HEK293 (cell line): ENCODE data around the gene SLFN12L.
"Not testable (repeated sequence)": the region's sequence is repeated elsewhere in the genome, so short reads cannot be mapped to it uniquely, and the experiment has no call there.

ENCODE experiments used
- CTCF ChIA-PET: fragments of 350-600 bp; formaldehyde crosslinking; extraction: SDS; loops from one replicate; lab custom pipeline; 2021; ENCODE audit warnings: antibody characterized with exemption; lab: Yijun Ruan, JAX
- POLR2A ChIA-PET: fragments of 300-600 bp; formaldehyde crosslinking; extraction: SDS; loops from one replicate; lab custom pipeline; 2020; ENCODE audit warnings: antibody characterized with exemption, inconsistent platforms; lab: Yijun Ruan, JAX
- H3K27ac ChIP-seq: fragments of 200-500 bp; sonication (Bioruptor generic); 2 replicates; pipeline ENCODE4 v1.5.1; 2014; ENCODE audit warnings: low read depth, low read length, control low read depth, inconsistent platforms; ENCODE audit errors: extremely low read depth
- H3K36me3 ChIP-seq, 2 experiments: fragments of 200-500 bp in 1 of 2; sonication (Bioruptor generic) in 1 of 2; 1 replicate in 1 of 2; 2 replicates in 1 of 2; pipeline ENCODE4 v1.5.1; 2014 to 2017; ENCODE audit warnings: inconsistent platforms in 2 of 2, low read length in 2 of 2; ENCODE audit not compliant: control insufficient read depth in 2 of 2, insufficient read depth in 1 of 2
- H3K4me1 ChIP-seq: fragments of 200-500 bp; sonication (Bioruptor generic); 2 replicates; pipeline ENCODE4 v1.5.1; 2014; ENCODE audit warnings: mild to moderate bottlenecking, low read length, inconsistent platforms; ENCODE audit not compliant: control insufficient read depth, insufficient read depth
- H3K4me3 ChIP-seq: 2 replicates; pipeline ENCODE4 v1.5.1; 2011; ENCODE audit warnings: low read depth, mild to moderate bottlenecking, control low read depth, low read length, moderate library complexity
- H3K9me3 ChIP-seq: fragments of 200-500 bp; sonication (Bioruptor generic); 2 replicates; pipeline ENCODE4 v1.5.1; 2014; ENCODE audit warnings: low read depth, low read length, inconsistent platforms; ENCODE audit not compliant: control insufficient read depth, insufficient read depth
- ATF2 ChIP-seq: fragments of 450-650 bp; formaldehyde crosslinking; IDR thresholded peaks from 2 replicates; pipeline ENCODE4 v1.5.1; 2016; ENCODE audit warnings: missing biosample characterization, missing genetic modification characterization, low read depth
- GLIS2 ChIP-seq: fragments of 450-650 bp; formaldehyde crosslinking; IDR thresholded peaks from 2 replicates; pipeline ENCODE4 v1.5.1; 2016; ENCODE audit warnings: missing biosample characterization, missing genetic modification characterization
- KLF7 ChIP-seq: fragments of 450-650 bp; formaldehyde crosslinking; IDR thresholded peaks from 2 replicates; pipeline ENCODE4 v1.5.1; 2016; ENCODE audit warnings: missing biosample characterization, missing genetic modification characterization, borderline replicate concordance
- KLF8 ChIP-seq: fragments of 450-650 bp; formaldehyde crosslinking; IDR thresholded peaks from 2 replicates; pipeline ENCODE4 v1.5.1; 2016; ENCODE audit warnings: missing biosample characterization, missing genetic modification characterization
- RBAK ChIP-seq: fragments of 450-650 bp; formaldehyde crosslinking; IDR thresholded peaks from 2 replicates; pipeline ENCODE4 v1.5.1; 2016; ENCODE audit warnings: missing biosample characterization, missing genetic modification characterization
- REPIN1 ChIP-seq: fragments of 450-650 bp; formaldehyde crosslinking; IDR thresholded peaks from 2 replicates; pipeline ENCODE4 v1.5.1; 2017; ENCODE audit warnings: missing biosample characterization, missing genetic modification characterization, low read depth
- ZBTB11 ChIP-seq: fragments of 450-650 bp; formaldehyde crosslinking; conservative IDR thresholded peaks from 2 replicates; pipeline ENCODE4 v1.5.1; 2016; ENCODE audit warnings: low read depth, missing biosample characterization, missing genetic modification characterization
- ZNF426 ChIP-seq: fragments of 450-650 bp; formaldehyde crosslinking; IDR thresholded peaks from 2 replicates; pipeline ENCODE4 v1.5.1; 2017; ENCODE audit warnings: missing biosample characterization, missing genetic modification characterization, mild to moderate bottlenecking, inconsistent platforms, moderate library complexity
- ZNF48 ChIP-seq: fragments of 450-650 bp; formaldehyde crosslinking; IDR thresholded peaks from 2 replicates; pipeline ENCODE4 v1.5.1; 2016; ENCODE audit warnings: missing biosample characterization, missing genetic modification characterization
- ZNF521 ChIP-seq: fragments of 450-650 bp; formaldehyde crosslinking; IDR thresholded peaks from 2 replicates; pipeline ENCODE4 v1.5.1; 2017; ENCODE audit warnings: missing biosample characterization, mild to moderate bottlenecking, missing genetic modification characterization
- ZNF544 ChIP-seq: fragments of 450-650 bp; formaldehyde crosslinking; IDR thresholded peaks from 2 replicates; pipeline ENCODE4 v1.5.0; 2017; ENCODE audit warnings: missing biosample characterization, missing genetic modification characterization
- ZNF558 ChIP-seq: fragments of 450-650 bp; formaldehyde crosslinking; IDR thresholded peaks from 2 replicates; pipeline ENCODE4 v1.5.1; 2016; ENCODE audit warnings: missing biosample characterization, missing genetic modification characterization
- ZNF623 ChIP-seq: fragments of 450-650 bp; formaldehyde crosslinking; IDR thresholded peaks from 2 replicates; pipeline ENCODE4 v1.5.1; 2016; ENCODE audit warnings: missing biosample characterization, missing genetic modification characterization
- ZNF664 ChIP-seq: fragments of 450-650 bp; formaldehyde crosslinking; IDR thresholded peaks from 2 replicates; pipeline ENCODE4 v1.5.1; 2016; ENCODE audit warnings: missing biosample characterization, missing genetic modification characterization
- TF ChIP-seq, protein P1 (sequence below): fragments of 450-650 bp; formaldehyde crosslinking; optimal IDR thresholded peaks from 2 replicates; pipeline ENCODE3; 2016; ENCODE audit warnings: missing biosample characterization, mild to moderate bottlenecking, missing genetic modification characterization

The SLFN12L gene

GRCh38 chr17:35460354-35460851, 77.1 kb downstream of the SLFN12L start (continued):
- TF ChIP-seq, protein P1, sequence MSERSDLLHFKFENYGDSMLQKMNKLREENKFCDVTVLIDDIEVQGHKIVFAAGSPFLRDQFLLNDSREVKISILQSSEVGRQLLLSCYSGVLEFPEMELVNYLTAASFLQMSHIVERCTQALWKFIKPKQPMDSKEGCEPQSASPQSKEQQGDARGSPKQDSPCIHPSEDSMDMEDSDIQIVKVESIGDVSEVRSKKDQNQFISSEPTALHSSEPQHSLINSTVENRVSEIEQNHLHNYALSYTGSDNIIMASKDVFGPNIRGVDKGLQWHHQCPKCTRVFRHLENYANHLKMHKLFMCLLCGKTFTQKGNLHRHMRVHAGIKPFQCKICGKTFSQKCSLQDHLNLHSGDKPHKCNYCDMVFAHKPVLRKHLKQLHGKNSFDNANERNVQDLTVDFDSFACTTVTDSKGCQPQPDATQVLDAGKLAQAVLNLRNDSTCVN, result no peak
- TF ChIP-seq KLF7 (tag by site-specific recombination), result no peak

GRCh38 chr17:35454035-35454434, 83.4 kb downstream of the SLFN12L start:
- CTCF ChIA-PET, result interaction anchor here (0.7 kb wide), 1 partner anchor 10 kb away, joined by 3 read pairs; no protein-coding TSS in a partner anchor
- H3K4me3 ChIP-seq, H3K27ac ChIP-seq, POLR2A ChIA-PET, H3K36me3 ChIP-seq, H3K4me1 ChIP-seq, H3K9me3 ChIP-seq: not testable (repeated sequence)

DNA sequence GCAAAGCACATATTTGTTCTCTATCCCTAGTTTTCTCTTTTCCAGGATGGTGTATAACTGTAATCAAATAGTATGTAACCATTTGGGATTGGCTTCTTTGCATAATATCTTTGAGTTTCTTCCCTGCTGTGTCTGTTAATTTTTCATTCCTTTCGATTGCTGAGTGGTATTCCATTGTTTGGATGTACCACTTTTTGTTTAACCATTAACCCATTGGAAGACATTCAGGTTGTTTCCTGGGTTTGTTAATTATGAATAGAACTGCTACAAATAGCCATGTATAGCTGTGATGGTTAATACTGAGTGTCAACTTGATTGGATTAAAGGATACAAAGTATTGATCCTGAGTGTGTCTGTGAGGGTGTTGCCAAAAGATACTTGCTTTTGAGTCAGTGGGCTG, 84.3 kb downstream of the SLFN12L start:
- CTCF ChIA-PET, result no interaction called here
- POLR2A ChIA-PET, result no interaction called here
- Histone ChIP-seq H3K4me3 (no peak overlapping the region), H3K4me1 (no peaks in the 10 kb centered on the region), H3K36me3 (no peaks in the 10 kb centered on the region), H3K9me3 (no peaks in the 10 kb centered on the region), H3K27ac (no peak overlapping the region)
- TF ChIP-seq ZNF544 (tag by site-specific recombination) (no peak), ATF2 (tag by site-specific recombination) (no peak), RBAK (tag by site-specific recombination) (no peak), ZBTB11 (tag by site-specific recombination) (no peak), GLIS2 (tag by site-specific recombination) (no peak), ZNF521 (tag by site-specific recombination) (no peak), ZNF623 (tag by site-specific recombination) (no peak), ZNF48 (tag by site-specific recombination) (no peak), ZNF664 (tag by site-specific recombination) (no peak), ZNF426 (tag by site-specific recombination) (no peak), REPIN1 (tag by site-specific recombination) (no peak), ZNF558 (tag by site-specific recombination) (no peak), KLF8 (tag by site-specific recombination) (no peak)
